ENCODE data around the gene RADIL. TPM values are rescaled to one million over a fixed set of nuclear protein-coding genes. Genes with fewer than 3 reads are reported as not detected.

RADIL gene
- total and polyA plus RNA-seq, 2 of the 13 experiments (the other 11 are each of a cell fraction or from before 2014, with no cell fraction given), result 0.05 to 0.09 TPM

DNA sequence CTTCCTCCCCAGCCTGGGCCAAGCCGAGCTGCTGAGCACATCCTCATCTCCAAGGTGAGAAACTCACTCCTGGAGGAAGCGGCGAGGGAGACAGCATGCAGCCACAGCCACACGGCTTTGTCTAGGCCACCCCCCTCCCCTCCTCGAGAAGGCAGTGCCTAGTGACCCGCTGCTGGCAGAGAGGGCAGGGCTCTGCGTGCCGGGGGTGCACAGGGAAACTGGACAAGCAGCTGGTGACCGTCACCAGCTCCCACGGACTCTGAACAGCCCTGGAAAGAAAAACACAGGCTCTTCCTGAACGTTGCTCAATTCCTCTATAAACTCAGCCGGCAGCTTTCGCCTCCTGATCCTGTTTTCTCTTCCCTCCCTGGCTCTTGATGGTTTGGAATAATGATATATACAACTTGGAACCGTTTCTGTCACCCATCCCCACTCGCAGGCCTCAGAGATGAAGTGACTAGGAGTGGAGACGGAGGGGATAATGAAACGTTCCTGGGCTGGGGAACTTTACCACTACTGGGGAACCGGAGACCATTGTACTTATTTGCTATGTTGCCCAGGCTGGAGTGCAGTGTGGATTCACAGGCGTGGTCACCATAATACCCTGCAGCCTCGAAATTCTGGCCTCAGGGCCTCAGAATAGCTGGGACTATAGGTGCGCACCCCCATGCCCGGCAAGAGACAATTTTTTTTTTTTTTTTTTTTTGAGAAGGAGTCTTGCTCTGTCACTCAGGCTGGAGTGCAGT is 41.0 kb downstream of the RADIL start (continued):
- TF ChIP-seq IKZF4 (CRISPR knock-in tag; IDR thresholded peaks at IDR 0.05; ENCODE audit: borderline replicate concordance, low read depth, not compliant biosample characterization), result no peak
- peak; percentile 33; the same call in 1 of the 2 replicates for TF ChIP-seq ZNF557 (CRISPR knock-in tag; IDR thresholded peaks at IDR 0.05)
- no peak for TF ChIP-seq ZNF275 (CRISPR knock-in tag; IDR thresholded peaks at IDR 0.05; ENCODE audit: borderline replicate concordance)
- TF ChIP-seq GATAD2A (CRISPR knock-in tag; IDR thresholded peaks at IDR 0.05), result 0 out of 2 replicates have a peak, but pooled peaks have one; percentile 39
- TF ChIP-seq TEAD2 (CRISPR knock-in tag; IDR thresholded peaks at IDR 0.05), result no peak
- no peak for TF ChIP-seq U2AF2 (IDR thresholded peaks at IDR 0.05; ENCODE audit: low read depth, low read length)
- TF ChIP-seq ZFP36L1 (CRISPR knock-in tag; IDR thresholded peaks at IDR 0.05), result no peak
- TF ChIP-seq EED (CRISPR knock-in tag; IDR thresholded peaks at IDR 0.05), result no peak
- peak; percentile 9; the same call in 1 of the 2 replicates for TF ChIP-seq ZFY (CRISPR knock-in tag; IDR thresholded peaks at IDR 0.05)
- TF ChIP-seq PLRG1 (conservative IDR thresholded peaks at IDR 0.05), result no peak
- no peak for TF ChIP-seq ZNF234 (CRISPR knock-in tag; conservative IDR thresholded peaks at IDR 0.05)
- TF ChIP-seq ETS1 (CRISPR knock-in tag; IDR thresholded peaks at IDR 0.05), result no peak
- no peak for TF ChIP-seq PTBP1 (IDR thresholded peaks at IDR 0.05; ENCODE audit: low read depth, low read length, poor library complexity, severe bottlenecking)
- TF ChIP-seq DNMT3B (CRISPR knock-in tag; conservative IDR thresholded peaks at IDR 0.05), result no peak
- no peak for TF ChIP-seq MTF1 (CRISPR knock-in tag; IDR thresholded peaks at IDR 0.05)
- TF ChIP-seq STAG1 (CRISPR knock-in tag; IDR thresholded peaks at IDR 0.05), result no peak
- no peak for TF ChIP-seq HOXD1 (CRISPR knock-in tag; IDR thresholded peaks at IDR 0.05)
- TF ChIP-seq PHF21A (CRISPR knock-in tag; IDR thresholded peaks at IDR 0.05), result no peak
- no peak for TF ChIP-seq ZSCAN22 (CRISPR knock-in tag; IDR thresholded peaks at IDR 0.05)
- TF ChIP-seq ZNF615 (CRISPR knock-in tag; IDR thresholded peaks at IDR 0.05; ENCODE audit: borderline replicate concordance), result no peak
- no peak for TF ChIP-seq ATF5 (CRISPR knock-in tag; IDR thresholded peaks at IDR 0.05; ENCODE audit: low read depth)
- no peak for TF ChIP-seq CEBPZ (IDR thresholded peaks at IDR 0.05; ENCODE audit: low read length)
- TF ChIP-seq ZNF484 (CRISPR knock-in tag; IDR thresholded peaks at IDR 0.05; ENCODE audit: borderline replicate concordance, low read depth), result no peak
- TF ChIP-seq MEIS2 (CRISPR knock-in tag; IDR thresholded peaks at IDR 0.05), result no peak
- no peak for TF ChIP-seq ZSCAN30 (CRISPR knock-in tag; IDR thresholded peaks at IDR 0.05)
- no peak for TF ChIP-seq REL (CRISPR knock-in tag; conservative IDR thresholded peaks at IDR 0.05)
